ENCODE results near the gene EIF4G1. TPM values are rescaled to one million over a fixed set of nuclear protein-coding genes. Genes with fewer than 3 reads are reported as not detected.
A peak's percentile ranks its signal among the peaks of the same experiment; 100 is the strongest.

Gene EIF4G1
- total and polyA plus RNA-seq, 7 experiments from 2014 or later = 19.1 to 341 (median 206) TPM

- Histone ChIP-seq H3K36me3 (ENCODE audit: control insufficient read depth in 2 of 3, insufficient read depth in 3 of 3, low read length in 3 of 3) (no peaks in the 10 kb centered on the region), H3K4me3 (ENCODE audit: low read length) (no peak overlapping the region), H3K27me3 (ENCODE audit: control insufficient read depth in 2 of 2, insufficient read depth in 2 of 2, low read length in 2 of 2) (no peaks in the 10 kb centered on the region), H3K9me3 (ENCODE audit: control insufficient read depth in 2 of 3, low read length in 3 of 3) (no peaks in the 10 kb centered on the region), H3K27ac (ENCODE audit: low read depth, low read length) (no peak overlapping the region), H3K4me1 (ENCODE audit: control insufficient read depth in 2 of 2, insufficient read depth in 2 of 2, low read length in 2 of 2) (no peaks in the 10 kb centered on the region)
- no peaks in the 10 kb centered on the region for H3K9me3 Mint-ChIP-seq
- H3K27ac Mint-ChIP-seq = no peak overlapping the region
- ChIA-PET POLR2A (no interaction called here), CTCF (no interaction called here)
- H3K4me3 Mint-ChIP-seq = no peak overlapping the region
- H3K27me3 Mint-ChIP-seq = peaks cover 0 to 16% (median 4%) of the 10 kb centered on the region in 5 donors
- H3K36me3 Mint-ChIP-seq = no peaks in the 10 kb centered on the region
- ATAC-seq = no peak
- intact Hi-C loops (cut with micrococcal nuclease) = no loop called here
- no peaks in the 10 kb centered on the region for H3K4me1 Mint-ChIP-seq
- DNase-seq = no peak
Observed at GRCh38 chr3:184291738-184292445, 22.5 kb upstream of the EIF4G1 start.

GRCh38 chr3:184295771-184296170 lies 18.6 kb upstream of the EIF4G1 start:
- H3K36me3 Mint-ChIP-seq = peaks cover 0 to 9% (median 0%) of the 10 kb centered on the region in 5 donors
- ATAC-seq (no peak), DNase-seq (no peak)
- Histone ChIP-seq H3K27ac (ENCODE audit: low read depth, low read length) (no peak overlapping the region), H3K9me3 (ENCODE audit: control insufficient read depth in 2 of 3, low read length in 3 of 3) (no peaks in the 10 kb centered on the region), H3K4me1 (ENCODE audit: control insufficient read depth in 2 of 2, insufficient read depth in 2 of 2, low read length in 2 of 2) (peaks cover 12 to 14% of the 10 kb centered on the region in 2 donors), H3K27me3 (ENCODE audit: control insufficient read depth in 2 of 2, insufficient read depth in 2 of 2, low read length in 2 of 2) (no peaks in the 10 kb centered on the region), H3K4me3 (ENCODE audit: low read length) (no peak overlapping the region), H3K36me3 (ENCODE audit: control insufficient read depth in 2 of 3, insufficient read depth in 3 of 3, low read length in 3 of 3) (no peaks in the 10 kb centered on the region)
- POLR2A ChIA-PET = interaction anchor here (0.6 to 0.9 kb wide), 2 partner anchors 143 to 685 kb away, joined by 3 read pairs; no protein-coding TSS in a partner anchor
- peaks cover 0 to 8% (median 0%) of the 10 kb centered on the region in 5 donors for H3K27me3 Mint-ChIP-seq
- H3K4me1 Mint-ChIP-seq = peaks cover 12 to 22% (median 17%) of the 10 kb centered on the region in 7 donors
- H3K4me3 Mint-ChIP-seq = peak overlapping the region in 1 of 10 donors; percentile 37
- H3K27ac Mint-ChIP-seq = peak overlapping the region in 1 of 9 donors; percentile 21
- no peaks in the 10 kb centered on the region for H3K9me3 Mint-ChIP-seq
- CTCF ChIA-PET = interaction anchor here (0.5 to 0.7 kb wide), 3 partner anchors 35 to 135 kb away, joined by 3 to 5 read pairs (median 3); no protein-coding TSS in a partner anchor
- intact Hi-C loops (cut with micrococcal nuclease) = loop anchor here in 1 of 2 donors (5.0 kb wide), 1 partner anchor 1292 kb away; the partner anchor contains the start of gene SENP2

GRCh38 chr3:184296616-184297015 lies 17.8 kb upstream of the EIF4G1 start:
- Histone ChIP-seq H3K4me3 (ENCODE audit: low read length) (no peak overlapping the region), H3K4me1 (ENCODE audit: control insufficient read depth in 2 of 2, insufficient read depth in 2 of 2, low read length in 2 of 2) (peaks cover 12 to 15% of the 10 kb centered on the region in 2 donors), H3K27me3 (ENCODE audit: control insufficient read depth in 2 of 2, insufficient read depth in 2 of 2, low read length in 2 of 2) (no peaks in the 10 kb centered on the region), H3K36me3 (ENCODE audit: control insufficient read depth in 2 of 3, insufficient read depth in 3 of 3, low read length in 3 of 3) (peaks cover under 1 to 7% (median 5%) of the 10 kb centered on the region in 3 experiments), H3K9me3 (ENCODE audit: control insufficient read depth in 2 of 3, low read length in 3 of 3) (no peaks in the 10 kb centered on the region), H3K27ac (ENCODE audit: low read depth, low read length) (no peak overlapping the region)
- H3K36me3 Mint-ChIP-seq = peaks cover 0 to 12% (median 4%) of the 10 kb centered on the region in 5 donors
- peak overlapping the region in 3 of 10 donors; percentile 51 to 52 (median 51) for H3K4me3 Mint-ChIP-seq
- no peak for DNase-seq
- peaks cover 15 to 29% (median 22%) of the 10 kb centered on the region in 7 donors for H3K4me1 Mint-ChIP-seq
- H3K27me3 Mint-ChIP-seq = peaks cover 0 to 8% (median 0%) of the 10 kb centered on the region in 5 donors
- ChIA-PET CTCF (interaction anchor here (0.7 to 0.8 kb wide), 2 partner anchors 78 to 435 kb away, joined by 3 read pairs; no protein-coding TSS in a partner anchor), POLR2A (no interaction called here)
- intact Hi-C loops (cut with micrococcal nuclease) = loop anchor here in 1 of 2 donors (5.0 kb wide), 1 partner anchor 1291 kb away; the partner anchor contains the start of gene SENP2
- no peak for ATAC-seq
- H3K27ac Mint-ChIP-seq = peak overlapping the region in 3 of 9 donors; percentile 25 to 76 (median 62)
- H3K9me3 Mint-ChIP-seq = no peaks in the 10 kb centered on the region

- peaks cover 0 to 8% (median 0%) of the 10 kb centered on the region in 5 donors for H3K27me3 Mint-ChIP-seq
- ATAC-seq (peak; percentile 98), DNase-seq (peak; percentile 93 to 97 (median 96))
- peak within 1 kb of the TSS; percentile 85 to 97 (median 92) for H3K27ac Mint-ChIP-seq
- H3K4me3 Mint-ChIP-seq = peak within 1 kb of the TSS; percentile 89 to 97 (median 94)
- H3K36me3 ChIP-seq (ENCODE audit: control insufficient read depth in 2 of 3, insufficient read depth in 3 of 3, low read length in 3 of 3) = peaks cover 22 to 27% (median 27%) of the 10 kb centered on the region in 3 experiments
- intact Hi-C loops (cut with micrococcal nuclease) = loop anchor here (1.0 to 5.0 kb wide), 21 partner anchors 15 to 1288 kb away; partner anchors contain the start of genes AP2M1 (in 2 of the 2), CAMK2N2 (in 2 of the 2), EEF1AKMT4 (in 2 of the 2) and EIF2B5 (in 2 of the 2)
- CTCF ChIA-PET = interaction anchor here (0.7 kb wide), 1 partner anchor 42 kb away, joined by 3 read pairs; no protein-coding TSS in a partner anchor
- peaks cover 15 to 37% (median 25%) of the 10 kb centered on the region in 7 donors for H3K4me1 Mint-ChIP-seq
- peaks cover 12 to 15% of the 10 kb centered on the region in 2 donors for H3K4me1 ChIP-seq (ENCODE audit: control insufficient read depth in 2 of 2, insufficient read depth in 2 of 2, low read length in 2 of 2)
- no peaks in the 10 kb centered on the region for H3K9me3 Mint-ChIP-seq
- no peaks in the 10 kb centered on the region for H3K9me3 ChIP-seq (ENCODE audit: control insufficient read depth in 2 of 3, low read length in 3 of 3)
- peak within 1 kb of the TSS; percentile 80 for H3K27ac ChIP-seq (ENCODE audit: low read depth, low read length)
- H3K36me3 Mint-ChIP-seq = peaks cover under 1 to 30% (median 17%) of the 10 kb centered on the region in 5 donors
- H3K4me3 ChIP-seq (ENCODE audit: low read length) = peak within 1 kb of the TSS; percentile 74
- POLR2A ChIA-PET = interaction anchor here (0.6 to 0.8 kb wide), 3 partner anchors 35 to 404 kb away, joined by 3 to 4 read pairs (median 3); partner anchors contain the start of gene EIF2B5
- no peaks in the 10 kb centered on the region for H3K27me3 ChIP-seq (ENCODE audit: control insufficient read depth in 2 of 2, insufficient read depth in 2 of 2, low read length in 2 of 2)
Observed at GRCh38 chr3:184298759-184299487, 15.5 kb upstream of the EIF4G1 start, which contains the start of gene PSMD2. Gene PSMD2 (plus strand): TSS chr3:184299241. CDS start chr3:184299267, 26 bp downstream.

GRCh38 chr3:184299488-184300377 lies 14.7 kb upstream of the EIF4G1 start:
- POLR2A ChIA-PET = interaction anchor here (0.6 to 2.8 kb wide), 6 partner anchors 12 to 405 kb away, joined by 3 to 7 read pairs (median 3); partner anchors contain the start of genes EEF1AKMT4 and EIF2B5
- Histone ChIP-seq H3K9me3 (ENCODE audit: control insufficient read depth in 2 of 3, low read length in 3 of 3) (no peaks in the 10 kb centered on the region), H3K4me3 (ENCODE audit: low read length) (peak overlapping the region; percentile 63), H3K27me3 (ENCODE audit: control insufficient read depth in 2 of 2, insufficient read depth in 2 of 2, low read length in 2 of 2) (no peaks in the 10 kb centered on the region), H3K36me3 (ENCODE audit: control insufficient read depth in 2 of 3, insufficient read depth in 3 of 3, low read length in 3 of 3) (peaks cover 29 to 35% (median 35%) of the 10 kb centered on the region in 3 experiments), H3K27ac (ENCODE audit: low read depth, low read length) (peak overlapping the region; percentile 80), H3K4me1 (ENCODE audit: control insufficient read depth in 2 of 2, insufficient read depth in 2 of 2, low read length in 2 of 2) (peaks cover 12 to 15% of the 10 kb centered on the region in 2 donors)
- CTCF ChIA-PET = interaction anchor here (0.7 kb wide), 1 partner anchor 41 kb away, joined by 3 read pairs; no protein-coding TSS in a partner anchor
- Mint-ChIP-seq H3K27ac (peak overlapping the region; percentile 78 to 93 (median 89)), H3K4me3 (peak overlapping the region; percentile 89 to 97 (median 94)), H3K4me1 (peaks cover 15 to 37% (median 28%) of the 10 kb centered on the region in 7 donors), H3K27me3 (peaks cover 0 to 7% (median 0%) of the 10 kb centered on the region in 5 donors), H3K36me3 (peaks cover 4 to 35% (median 21%) of the 10 kb centered on the region in 5 donors), H3K9me3 (no peaks in the 10 kb centered on the region)
- ATAC-seq = no peak
- intact Hi-C loops (cut with micrococcal nuclease) = loop anchor here (1.0 to 5.0 kb wide), 20 partner anchors 15 to 1288 kb away; partner anchors contain the start of genes AP2M1 (in 2 of the 2), EEF1AKMT4 (in 2 of the 2), EIF2B5 (in 2 of the 2) and EIF4G1 (in 2 of the 2)
- no peak for DNase-seq
